ENCODE results near the gene HEBP2. TPM values are rescaled to one million over a fixed set of nuclear protein-coding genes. Genes with fewer than 3 reads are reported as not detected.

Gene HEBP2
- total and polyA plus RNA-seq, 2 of the 13 experiments (the other 11 are each of a cell fraction or from before 2014, with no cell fraction given) = 16.0 to 72.8 TPM

DNA sequence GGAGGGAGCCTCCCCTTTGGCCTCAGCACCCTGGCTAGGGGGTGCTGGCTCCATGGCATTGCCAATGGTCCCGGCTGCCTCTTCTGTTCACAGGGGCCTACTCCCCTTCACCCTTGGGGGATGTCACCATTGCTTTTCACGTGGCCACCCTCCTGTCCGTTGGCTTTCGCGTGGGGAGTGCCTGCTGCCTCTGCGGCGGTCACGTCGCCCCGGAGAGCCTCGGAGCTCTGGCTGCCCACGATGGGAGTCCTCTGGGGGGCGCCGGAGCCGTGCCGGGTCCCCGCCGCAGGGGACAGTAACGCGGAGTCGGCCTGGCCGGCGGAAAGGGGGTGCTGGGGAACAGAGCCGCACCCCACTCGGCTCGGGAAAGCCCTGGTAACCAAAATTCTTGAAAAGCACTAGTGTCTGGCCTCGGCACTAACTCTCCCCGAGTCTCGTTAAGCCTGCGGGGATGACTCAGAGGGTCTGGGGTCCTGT, 661 bp upstream of the HEBP2 start (continued):
- TF ChIP-seq ZNF883 (CRISPR knock-in tag; IDR thresholded peaks at IDR 0.05; ENCODE audit: not compliant biosample characterization) (no peak), ZFP36L1 (CRISPR knock-in tag; IDR thresholded peaks at IDR 0.05) (no peak), MAZ (IDR thresholded peaks at IDR 0.05; ENCODE audit: borderline replicate concordance, low read depth, low read length) (no peak), MAZ (CRISPR knock-in tag; IDR thresholded peaks at IDR 0.05; ENCODE audit: low read depth) (no peak), RAD51 (IDR thresholded peaks at IDR 0.05; ENCODE audit: borderline replicate concordance) (no peak), JDP2 (CRISPR knock-in tag; IDR thresholded peaks at IDR 0.05; ENCODE audit: borderline replicate concordance) (no peak), ARNTL (CRISPR knock-in tag; IDR thresholded peaks at IDR 0.05) (no peak), KDM4B (CRISPR knock-in tag; IDR thresholded peaks at IDR 0.05) (no peak), GPN1 (CRISPR knock-in tag; IDR thresholded peaks at IDR 0.05; ENCODE audit: borderline replicate concordance) (no peak), ZNF230 (CRISPR knock-in tag; IDR thresholded peaks at IDR 0.05) (no peak), HNRNPK (IDR thresholded peaks at IDR 0.05; ENCODE audit: low read depth, low read length, poor library complexity, severe bottlenecking) (no peak), ZNF558 (CRISPR knock-in tag; IDR thresholded peaks at IDR 0.05; ENCODE audit: borderline replicate concordance) (no peak), SOX13 (IDR thresholded peaks at IDR 0.05) (no peak), SOX13 (CRISPR knock-in tag; conservative IDR thresholded peaks at IDR 0.05 in 1 of 2, IDR thresholded peaks at IDR 0.05 in 1 of 2) (peak in 1 of 2 experiments; percentile 23; a peak in 1 of 4 replicates), XRCC5 (optimal IDR thresholded peaks at IDR 0.05; ENCODE audit: low read length) (no peak), NFRKB (IDR thresholded peaks at IDR 0.05) (no peak), ZNF550 (CRISPR knock-in tag; IDR thresholded peaks at IDR 0.05; ENCODE audit: borderline replicate concordance) (no peak), ZNF17 (CRISPR knock-in tag; IDR thresholded peaks at IDR 0.05) (no peak), ZFP82 (CRISPR knock-in tag; IDR thresholded peaks at IDR 0.05; ENCODE audit: borderline replicate concordance) (no peak), HES4 (CRISPR knock-in tag; IDR thresholded peaks at IDR 0.05; ENCODE audit: borderline replicate concordance) (no peak; the same call in 1 of the 2 replicates), PAF1 (CRISPR knock-in tag; IDR thresholded peaks at IDR 0.05) (no peak)
- TF ChIP-seq, protein P1, sequence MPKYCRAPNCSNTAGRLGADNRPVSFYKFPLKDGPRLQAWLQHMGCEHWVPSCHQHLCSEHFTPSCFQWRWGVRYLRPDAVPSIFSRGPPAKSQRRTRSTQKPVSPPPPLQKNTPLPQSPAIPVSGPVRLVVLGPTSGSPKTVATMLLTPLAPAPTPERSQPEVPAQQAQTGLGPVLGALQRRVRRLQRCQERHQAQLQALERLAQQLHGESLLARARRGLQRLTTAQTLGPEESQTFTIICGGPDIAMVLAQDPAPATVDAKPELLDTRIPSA (CRISPR knock-in tag; IDR thresholded peaks at IDR 0.05; ENCODE audit: borderline replicate concordance) = no peak
- TF ChIP-seq, protein P2, sequence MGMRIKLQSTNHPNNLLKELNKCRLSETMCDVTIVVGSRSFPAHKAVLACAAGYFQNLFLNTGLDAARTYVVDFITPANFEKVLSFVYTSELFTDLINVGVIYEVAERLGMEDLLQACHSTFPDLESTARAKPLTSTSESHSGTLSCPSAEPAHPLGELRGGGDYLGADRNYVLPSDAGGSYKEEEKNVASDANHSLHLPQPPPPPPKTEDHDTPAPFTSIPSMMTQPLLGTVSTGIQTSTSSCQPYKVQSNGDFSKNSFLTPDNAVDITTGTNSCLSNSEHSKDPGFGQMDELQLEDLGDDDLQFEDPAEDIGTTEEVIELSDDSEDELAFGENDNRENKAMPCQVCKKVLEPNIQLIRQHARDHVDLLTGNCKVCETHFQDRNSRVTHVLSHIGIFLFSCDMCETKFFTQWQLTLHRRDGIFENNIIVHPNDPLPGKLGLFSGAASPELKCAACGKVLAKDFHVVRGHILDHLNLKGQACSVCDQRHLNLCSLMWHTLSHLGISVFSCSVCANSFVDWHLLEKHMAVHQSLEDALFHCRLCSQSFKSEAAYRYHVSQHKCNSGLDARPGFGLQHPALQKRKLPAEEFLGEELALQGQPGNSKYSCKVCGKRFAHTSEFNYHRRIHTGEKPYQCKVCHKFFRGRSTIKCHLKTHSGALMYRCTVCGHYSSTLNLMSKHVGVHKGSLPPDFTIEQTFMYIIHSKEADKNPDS (CRISPR knock-in tag; IDR thresholded peaks at IDR 0.05) = peak; percentile 55; the same call in 1 of the 2 replicates
- TF ChIP-seq, protein P3, sequence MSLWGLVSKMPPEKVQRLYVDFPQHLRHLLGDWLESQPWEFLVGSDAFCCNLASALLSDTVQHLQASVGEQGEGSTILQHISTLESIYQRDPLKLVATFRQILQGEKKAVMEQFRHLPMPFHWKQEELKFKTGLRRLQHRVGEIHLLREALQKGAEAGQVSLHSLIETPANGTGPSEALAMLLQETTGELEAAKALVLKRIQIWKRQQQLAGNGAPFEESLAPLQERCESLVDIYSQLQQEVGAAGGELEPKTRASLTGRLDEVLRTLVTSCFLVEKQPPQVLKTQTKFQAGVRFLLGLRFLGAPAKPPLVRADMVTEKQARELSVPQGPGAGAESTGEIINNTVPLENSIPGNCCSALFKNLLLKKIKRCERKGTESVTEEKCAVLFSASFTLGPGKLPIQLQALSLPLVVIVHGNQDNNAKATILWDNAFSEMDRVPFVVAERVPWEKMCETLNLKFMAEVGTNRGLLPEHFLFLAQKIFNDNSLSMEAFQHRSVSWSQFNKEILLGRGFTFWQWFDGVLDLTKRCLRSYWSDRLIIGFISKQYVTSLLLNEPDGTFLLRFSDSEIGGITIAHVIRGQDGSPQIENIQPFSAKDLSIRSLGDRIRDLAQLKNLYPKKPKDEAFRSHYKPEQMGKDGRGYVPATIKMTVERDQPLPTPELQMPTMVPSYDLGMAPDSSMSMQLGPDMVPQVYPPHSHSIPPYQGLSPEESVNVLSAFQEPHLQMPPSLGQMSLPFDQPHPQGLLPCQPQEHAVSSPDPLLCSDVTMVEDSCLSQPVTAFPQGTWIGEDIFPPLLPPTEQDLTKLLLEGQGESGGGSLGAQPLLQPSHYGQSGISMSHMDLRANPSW (CRISPR knock-in tag; IDR thresholded peaks at IDR 0.05; ENCODE audit: borderline replicate concordance) = no peak
- TF ChIP-seq, protein P4, sequence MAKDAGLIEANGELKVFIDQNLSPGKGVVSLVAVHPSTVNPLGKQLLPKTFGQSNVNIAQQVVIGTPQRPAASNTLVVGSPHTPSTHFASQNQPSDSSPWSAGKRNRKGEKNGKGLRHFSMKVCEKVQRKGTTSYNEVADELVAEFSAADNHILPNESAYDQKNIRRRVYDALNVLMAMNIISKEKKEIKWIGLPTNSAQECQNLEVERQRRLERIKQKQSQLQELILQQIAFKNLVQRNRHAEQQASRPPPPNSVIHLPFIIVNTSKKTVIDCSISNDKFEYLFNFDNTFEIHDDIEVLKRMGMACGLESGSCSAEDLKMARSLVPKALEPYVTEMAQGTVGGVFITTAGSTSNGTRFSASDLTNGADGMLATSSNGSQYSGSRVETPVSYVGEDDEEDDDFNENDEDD (CRISPR knock-in tag; IDR thresholded peaks at IDR 0.05; ENCODE audit: borderline replicate concordance) = no peak
